Panc1 (cell line): Measurements from ENCODE around the gene RFX2. TPM values are rescaled to one million over a fixed set of nuclear protein-coding genes. Genes with fewer than 3 reads are reported as not detected.
A peak's percentile ranks its signal among the peaks of the same experiment; 100 is the strongest.

ENCODE experiments used
- ATAC-seq: fragments of 200-7000 bp; cut with Tn5 transposase; 2 replicates; pipeline ENCODE4 v1.9.1; 2020; ENCODE audit warnings: mild to moderate bottlenecking, moderate library complexity
- BruUV-seq: library from RNA; stranded (reverse); fragments of 400-500 nt; replicated peaks from 2 replicates; lab custom pipeline; 2021; lab: Mats Ljungman, UMichigan
- CTCF ChIA-PET: fragments of 300-600 bp; sonication (Branson Sonifier 250); formaldehyde crosslinking; loops from one replicate; lab custom pipeline; 2022; ENCODE audit warnings: antibody characterized with exemption; lab: Charles Lee
- POLR2A ChIA-PET: fragments of 300-600 bp; sonication (Branson Sonifier 250); formaldehyde crosslinking; loops from one replicate; lab custom pipeline; 2022; ENCODE audit warnings: antibody characterized with exemption; lab: Charles Lee
- DNase-seq: peaks from one replicate; pipeline ENCODE4 v3.0.0-alpha.2; 2010; ENCODE audit warnings: low read depth, low spot score
- H3K27ac ChIP-seq: 2 replicates; pipeline ENCODE4 v1.5.1; 2011; ENCODE audit warnings: mild to moderate bottlenecking, low read length, inconsistent platforms
- H3K27me3 ChIP-seq: fragments of 200-500 bp; sonication (Bioruptor generic); 2 replicates; pipeline ENCODE4 v1.6.0; 2014; ENCODE audit warnings: low read length, inconsistent platforms; ENCODE audit not compliant: control insufficient read depth, insufficient read depth
- H3K36me3 ChIP-seq: fragments of 200-500 bp; sonication (Bioruptor generic); 2 replicates; pipeline ENCODE4 v1.5.1; 2014; ENCODE audit warnings: inconsistent platforms, mild to moderate bottlenecking, low read length, moderate library complexity; ENCODE audit not compliant: control insufficient read depth, insufficient read depth
- H3K4me1 ChIP-seq: 2 replicates; pipeline ENCODE4 v1.5.1; 2011; ENCODE audit warnings: inconsistent platforms, mild to moderate bottlenecking, low read length, moderate library complexity; ENCODE audit not compliant: control insufficient read depth, insufficient read depth
- H3K4me3 ChIP-seq, 2 experiments: 2 replicates each; pipeline ENCODE4 v1.5.1; 2011 to 2012; ENCODE audit warnings: low read depth in 2 of 2, low read length in 2 of 2, mild to moderate bottlenecking in 2 of 2, inconsistent platforms in 1 of 2, moderate library complexity in 1 of 2
- H3K9me3 ChIP-seq: fragments of 200-500 bp; sonication (Bioruptor generic); 2 replicates; pipeline ENCODE4 v1.5.1; 2014; ENCODE audit warnings: low read depth, mild to moderate bottlenecking, inconsistent platforms, low read length, moderate library complexity; ENCODE audit not compliant: control insufficient read depth, insufficient read depth
- POLR2AphosphoS5 ChIP-seq: IDR thresholded peaks from 2 replicates; pipeline ENCODE4 v1.6.1; 2012; ENCODE audit warnings: mild to moderate bottlenecking, low read depth, low read length, moderate library complexity
- SIN3A ChIP-seq: IDR thresholded peaks from 2 replicates; pipeline ENCODE4 v1.6.1; 2012; ENCODE audit warnings: low read depth, mild to moderate bottlenecking, low read length, moderate library complexity, borderline replicate concordance; ENCODE audit not compliant: insufficient read depth
- TCF7L2 ChIP-seq: IDR thresholded peaks from 2 replicates; pipeline ENCODE4 v1.6.1; 2011; ENCODE audit warnings: mild to moderate bottlenecking, low read depth, low read length, inconsistent platforms
- in situ Hi-C: cut with HindIII; loops from 2 replicates; pipeline ENCODE4 v1.10.0; 2016; ENCODE audit warnings: low sequenced_read_pairs, low pct_unique_long_range_greater_than_20kb
- intact Hi-C: fragments of 100-400 bp; cut with micrococcal nuclease; formaldehyde crosslinking; loops from one replicate; pipeline ENCODE4 v1.10.0; 2022; ENCODE audit not compliant: unreplicated experiment
- total RNA-seq: library from RNA; stranded (reverse); gene quantifications from one replicate; pipeline ENCODE4 v1.2.1, GENCODE V29; 2021; ENCODE audit not compliant: unreplicated experiment
- TF ChIP-seq, protein P1 (sequence below): fragments of 450-650 bp; IDR thresholded peaks from 2 replicates; pipeline ENCODE4 v1.5.1; 2017; ENCODE audit warnings: mild to moderate bottlenecking
- TF ChIP-seq, protein P2 (sequence below), 2 experiments: IDR thresholded peaks; 2 replicates each; pipeline ENCODE4 v1.6.1; 2011 to 2012; ENCODE audit warnings: low read depth in 2 of 2, control low read depth in 1 of 2, low read length in 1 of 2, mild to moderate bottlenecking in 1 of 2, moderate library complexity in 1 of 2; ENCODE audit not compliant: insufficient read depth in 1 of 2

The RFX2 gene
- total RNA-seq, 1 experiment from 2014 or later: 8.0 TPM

DNA sequence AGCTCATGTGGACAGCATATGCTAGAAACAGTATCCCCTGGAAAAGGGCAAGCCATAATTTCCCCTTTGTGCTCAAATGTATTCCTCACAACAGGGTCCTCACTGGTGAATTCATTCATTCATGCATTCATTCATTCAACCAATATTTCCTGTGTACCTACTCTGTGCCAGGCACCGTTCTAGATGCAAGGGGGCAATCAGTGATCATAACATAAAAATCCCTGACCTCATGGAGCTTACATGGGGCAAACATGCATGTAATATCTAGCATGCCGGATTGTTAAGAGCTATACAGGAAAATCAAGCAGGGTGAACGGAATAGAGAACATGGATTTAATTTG, 134.9 kb downstream of the RFX2 start:
- in situ Hi-C loops (no loop called here), intact Hi-C loops (no loop called here)
- TF ChIP-seq, protein P1, sequence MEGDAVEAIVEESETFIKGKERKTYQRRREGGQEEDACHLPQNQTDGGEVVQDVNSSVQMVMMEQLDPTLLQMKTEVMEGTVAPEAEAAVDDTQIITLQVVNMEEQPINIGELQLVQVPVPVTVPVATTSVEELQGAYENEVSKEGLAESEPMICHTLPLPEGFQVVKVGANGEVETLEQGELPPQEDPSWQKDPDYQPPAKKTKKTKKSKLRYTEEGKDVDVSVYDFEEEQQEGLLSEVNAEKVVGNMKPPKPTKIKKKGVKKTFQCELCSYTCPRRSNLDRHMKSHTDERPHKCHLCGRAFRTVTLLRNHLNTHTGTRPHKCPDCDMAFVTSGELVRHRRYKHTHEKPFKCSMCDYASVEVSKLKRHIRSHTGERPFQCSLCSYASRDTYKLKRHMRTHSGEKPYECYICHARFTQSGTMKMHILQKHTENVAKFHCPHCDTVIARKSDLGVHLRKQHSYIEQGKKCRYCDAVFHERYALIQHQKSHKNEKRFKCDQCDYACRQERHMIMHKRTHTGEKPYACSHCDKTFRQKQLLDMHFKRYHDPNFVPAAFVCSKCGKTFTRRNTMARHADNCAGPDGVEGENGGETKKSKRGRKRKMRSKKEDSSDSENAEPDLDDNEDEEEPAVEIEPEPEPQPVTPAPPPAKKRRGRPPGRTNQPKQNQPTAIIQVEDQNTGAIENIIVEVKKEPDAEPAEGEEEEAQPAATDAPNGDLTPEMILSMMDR: no peak
- no peak for TF ChIP-seq SIN3A
- TSS peak; percentile 38 for BruUV-seq
- ATAC-seq: no peak
- no peaks in the 10 kb centered on the region for H3K27me3 ChIP-seq
- ChIA-PET POLR2A (no interaction called here), CTCF (no interaction called here)
- DNase-seq: no peak
- H3K4me3 ChIP-seq: no peak overlapping the region
- peaks cover 7% of the 10 kb centered on the region for H3K4me1 ChIP-seq
- no peak overlapping the region for H3K27ac ChIP-seq
- H3K36me3 ChIP-seq: no peaks in the 10 kb centered on the region; the same call in 1 of the 2 replicates
- H3K9me3 ChIP-seq: no peaks in the 10 kb centered on the region

DNA sequence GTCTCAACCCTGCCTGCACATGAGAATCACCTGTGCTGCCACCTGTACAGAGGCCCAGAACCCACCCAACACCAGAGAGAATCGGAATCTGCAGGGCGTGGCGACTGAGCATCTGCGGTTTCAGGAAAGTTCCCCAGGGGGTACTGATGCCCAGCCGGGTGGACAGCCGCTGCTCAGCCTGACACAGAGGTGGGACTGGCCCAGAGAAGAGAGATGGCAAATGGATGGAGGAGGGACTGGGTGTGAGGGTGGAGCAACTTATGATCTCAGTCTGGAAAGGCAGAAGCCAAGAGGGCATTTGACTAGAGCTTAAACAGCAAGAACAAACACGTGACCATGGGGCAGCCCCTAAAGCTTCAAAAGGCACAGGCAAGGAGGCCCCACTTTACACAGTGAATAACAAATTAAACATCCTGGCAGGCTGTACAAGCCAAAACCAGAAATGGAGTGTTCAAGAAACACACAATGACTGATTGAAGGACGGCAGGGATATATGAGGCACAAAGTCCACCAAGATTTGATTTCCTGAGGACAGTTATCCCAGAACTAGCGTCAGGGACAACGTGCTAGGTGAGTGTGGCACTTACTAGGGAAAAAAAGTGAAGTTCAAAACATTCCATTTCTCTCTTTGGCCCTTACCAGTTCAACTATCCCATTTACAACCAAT, 135.4 kb downstream of the RFX2 start:
- no peak for DNase-seq
- POLR2A ChIA-PET: interaction anchor here (0.6 kb wide), 1 partner anchor 26 kb away, joined by 3 read pairs; no protein-coding TSS in a partner anchor

More for the DNA sequence above, 135.4 kb downstream of the RFX2 start:
- no peak overlapping the region for H3K27ac ChIP-seq
- no peaks in the 10 kb centered on the region; the same call in 1 of the 2 replicates for H3K36me3 ChIP-seq
- no peaks in the 10 kb centered on the region for H3K27me3 ChIP-seq
- intact Hi-C loops (no loop called here), in situ Hi-C loops (no loop called here)
- TF ChIP-seq SIN3A (no peak), POLR2AphosphoS5 (no peak), TCF7L2 (no peak)
- TF ChIP-seq, protein P2, sequence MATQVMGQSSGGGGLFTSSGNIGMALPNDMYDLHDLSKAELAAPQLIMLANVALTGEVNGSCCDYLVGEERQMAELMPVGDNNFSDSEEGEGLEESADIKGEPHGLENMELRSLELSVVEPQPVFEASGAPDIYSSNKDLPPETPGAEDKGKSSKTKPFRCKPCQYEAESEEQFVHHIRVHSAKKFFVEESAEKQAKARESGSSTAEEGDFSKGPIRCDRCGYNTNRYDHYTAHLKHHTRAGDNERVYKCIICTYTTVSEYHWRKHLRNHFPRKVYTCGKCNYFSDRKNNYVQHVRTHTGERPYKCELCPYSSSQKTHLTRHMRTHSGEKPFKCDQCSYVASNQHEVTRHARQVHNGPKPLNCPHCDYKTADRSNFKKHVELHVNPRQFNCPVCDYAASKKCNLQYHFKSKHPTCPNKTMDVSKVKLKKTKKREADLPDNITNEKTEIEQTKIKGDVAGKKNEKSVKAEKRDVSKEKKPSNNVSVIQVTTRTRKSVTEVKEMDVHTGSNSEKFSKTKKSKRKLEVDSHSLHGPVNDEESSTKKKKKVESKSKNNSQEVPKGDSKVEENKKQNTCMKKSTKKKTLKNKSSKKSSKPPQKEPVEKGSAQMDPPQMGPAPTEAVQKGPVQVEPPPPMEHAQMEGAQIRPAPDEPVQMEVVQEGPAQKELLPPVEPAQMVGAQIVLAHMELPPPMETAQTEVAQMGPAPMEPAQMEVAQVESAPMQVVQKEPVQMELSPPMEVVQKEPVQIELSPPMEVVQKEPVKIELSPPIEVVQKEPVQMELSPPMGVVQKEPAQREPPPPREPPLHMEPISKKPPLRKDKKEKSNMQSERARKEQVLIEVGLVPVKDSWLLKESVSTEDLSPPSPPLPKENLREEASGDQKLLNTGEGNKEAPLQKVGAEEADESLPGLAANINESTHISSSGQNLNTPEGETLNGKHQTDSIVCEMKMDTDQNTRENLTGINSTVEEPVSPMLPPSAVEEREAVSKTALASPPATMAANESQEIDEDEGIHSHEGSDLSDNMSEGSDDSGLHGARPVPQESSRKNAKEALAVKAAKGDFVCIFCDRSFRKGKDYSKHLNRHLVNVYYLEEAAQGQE (IDR thresholded peaks at IDR 0.05; ENCODE audit: insufficient read depth in 1 of 2, low read depth in 2 of 2, low read length in 1 of 2): no peak
- TF ChIP-seq, protein P1: no peak
- CTCF ChIA-PET: no interaction called here
- no peaks in the 10 kb centered on the region for H3K9me3 ChIP-seq
- H3K4me1 ChIP-seq: peaks cover 7% of the 10 kb centered on the region
- no TSS peak for BruUV-seq
- no peak overlapping the region for H3K4me3 ChIP-seq
- no peak for ATAC-seq
